Mesendoderm (in vitro differentiated cells): ENCODE measurements around the gene ENSA.

Source experiments
- DNase-seq: peaks from one replicate; pipeline ENCODE4 v3.0.0; 2013
- H2AK5ac ChIP-seq: 2 replicates; pipeline ENCODE4 v1.6.1; 2013; ENCODE audit warnings: low read length, inconsistent platforms
- H2BK120ac ChIP-seq: 2 replicates; pipeline ENCODE4 v1.6.1; 2013; ENCODE audit warnings: low read depth, mild to moderate bottlenecking, low read length, moderate library complexity, mixed read lengths
- H2BK15ac ChIP-seq: replicated peaks from 2 replicates; pipeline ENCODE4 v1.6.1; 2013; ENCODE audit warnings: low read depth, mild to moderate bottlenecking, moderate library complexity
- H2BK5ac ChIP-seq: 2 replicates; pipeline ENCODE4 v1.6.1; 2013; ENCODE audit warnings: low read length, inconsistent platforms
- H3K18ac ChIP-seq: 2 replicates; pipeline ENCODE4 v1.6.1; 2013; ENCODE audit warnings: mild to moderate bottlenecking, low read length, mixed read lengths
- H3K23ac ChIP-seq: one replicate; pipeline ENCODE4 v1.6.1; 2013; ENCODE audit warnings: low read length
- H3K27ac ChIP-seq: 2 replicates; pipeline ENCODE4 v1.5.1; 2013; ENCODE audit warnings: low read depth, mild to moderate bottlenecking, inconsistent platforms, low read length, moderate library complexity
- H3K27me3 ChIP-seq: 2 replicates; pipeline ENCODE4 v1.6.1; 2013; ENCODE audit warnings: low read length, control low read depth, mild to moderate bottlenecking, inconsistent platforms; ENCODE audit not compliant: insufficient read depth, poor library complexity
- H3K36me3 ChIP-seq: 2 replicates; pipeline ENCODE4 v1.6.1; 2013; ENCODE audit warnings: low read length, inconsistent platforms; ENCODE audit not compliant: control insufficient read depth, insufficient read depth
- H3K4ac ChIP-seq: one replicate; pipeline ENCODE4 v1.6.1; 2013; ENCODE audit warnings: low read depth, mild to moderate bottlenecking, low read length, moderate library complexity
- H3K4me1 ChIP-seq: 2 replicates; pipeline ENCODE4 v1.6.1; 2013; ENCODE audit warnings: low read depth, low read length, inconsistent platforms; ENCODE audit not compliant: control insufficient read depth
- H3K4me2 ChIP-seq: 2 replicates; pipeline ENCODE4 v1.6.1; 2013; ENCODE audit warnings: low read length
- H3K4me3 ChIP-seq: 2 replicates; pipeline ENCODE4 v1.5.1; 2013; ENCODE audit warnings: mild to moderate bottlenecking, low read length
- H3K56ac ChIP-seq: one replicate; pipeline ENCODE4 v1.6.1; 2013; ENCODE audit warnings: low read length
- H3K79me1 ChIP-seq: 2 replicates; pipeline ENCODE4 v1.6.1; 2013; ENCODE audit warnings: low read length, inconsistent platforms
- H3K79me2 ChIP-seq: 2 replicates; pipeline ENCODE4 v1.6.1; 2013; ENCODE audit warnings: mild to moderate bottlenecking, low read length; ENCODE audit not compliant: control insufficient read depth, insufficient read depth
- H3K9ac ChIP-seq: 2 replicates; pipeline ENCODE4 v1.6.1; 2013; ENCODE audit warnings: low read length, inconsistent platforms
- H4K5ac ChIP-seq: one replicate; pipeline ENCODE4 v1.6.1; 2013; ENCODE audit warnings: low read length
- H4K8ac ChIP-seq: one replicate; pipeline ENCODE4 v1.6.1; 2013; ENCODE audit warnings: low read depth, mild to moderate bottlenecking, control low read depth, low read length, moderate library complexity
- WGBS: extraction: QIAGEN DNeasy Blood & Tissue Kit; methylation state at CpG from one replicate; pipeline ENCODE4 v1.1.7; 2013; ENCODE audit warnings: low lambda C conversion rate, missing lambda C conversion rate; ENCODE audit not compliant: insufficient coverage; ENCODE audit errors: extremely low coverage; 5-methylcytosine and 5-hydroxymethylcytosine counted together

ENSA gene

DNA sequence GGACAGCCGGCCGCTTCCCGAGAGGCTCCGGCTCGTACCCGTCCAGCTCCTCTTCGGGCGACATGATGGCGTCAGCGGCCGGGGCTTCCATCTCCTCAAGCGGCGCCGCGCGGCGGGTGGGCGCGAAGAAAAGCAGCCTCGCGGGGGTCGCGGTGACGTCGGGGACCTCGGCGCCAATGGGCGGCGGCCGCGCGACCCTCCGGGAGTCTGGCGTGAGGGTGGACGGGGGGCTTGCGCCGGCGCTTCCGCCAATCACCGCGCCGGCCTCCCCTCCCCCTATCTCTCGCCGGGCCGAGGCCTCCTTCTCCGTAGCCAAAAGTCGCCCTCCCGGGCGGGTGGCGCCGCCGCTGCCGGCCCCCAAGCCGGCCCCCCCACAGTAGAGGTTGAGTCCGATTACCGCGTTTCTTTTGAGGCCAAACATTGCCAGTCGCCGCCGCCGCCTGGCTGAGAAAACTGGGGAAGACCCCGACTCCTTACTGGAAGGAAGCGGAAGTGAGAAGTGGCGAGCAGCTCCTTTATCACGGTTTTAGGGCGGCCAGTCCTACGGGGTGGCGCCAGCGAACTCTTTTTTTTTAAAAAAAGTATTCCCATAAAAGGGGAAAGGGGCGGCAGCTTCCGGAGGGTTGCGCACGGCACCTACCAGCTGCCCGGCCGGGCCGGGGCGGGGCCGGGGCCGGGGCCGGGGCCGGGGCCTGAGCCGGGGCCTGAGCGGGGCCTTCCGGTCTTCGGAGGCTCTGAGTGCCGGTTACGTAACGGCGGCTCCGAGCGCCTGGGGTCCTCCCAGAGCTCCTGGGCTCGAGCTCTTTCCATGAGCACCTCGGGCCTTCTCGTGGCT lies 50.1 kb downstream of the ENSA start, which contains the start of gene MCL1:
TSS of gene MCL1 (minus strand) at position 501 of the 835 bp plus-strand sequence. CDS start at position 421, 80 bp downstream.
- H3K56ac ChIP-seq, result peak within 1 kb of the TSS; percentile 100
- H4K8ac ChIP-seq, result peak within 1 kb of the TSS; percentile 97
- H3K4ac ChIP-seq, result peak within 1 kb of the TSS; percentile 99
- H2AK5ac ChIP-seq, result peak within 1 kb of the TSS; percentile 95
- H3K18ac ChIP-seq, result peak within 1 kb of the TSS; percentile 99
- DNase-seq, result peak; percentile 99
- peak within 1 kb of the TSS; percentile 12 for H2BK15ac ChIP-seq
- peak within 1 kb of the TSS; percentile 100 for H3K27ac ChIP-seq
- peak within 1 kb of the TSS; percentile 100 for H3K23ac ChIP-seq
- H2BK5ac ChIP-seq, result peak within 1 kb of the TSS; percentile 99
- WGBS, result no CpG with 5 or more reads among the region's 94 CpGs
- H2BK120ac ChIP-seq, result peak within 1 kb of the TSS; percentile 74
- peaks cover 2% of the 10 kb centered on the region for H3K79me1 ChIP-seq
- H3K36me3 ChIP-seq, result peaks cover 11% of the 10 kb centered on the region
- H3K79me2 ChIP-seq, result peaks cover 46% of the 10 kb centered on the region
- H3K4me3 ChIP-seq, result peak within 1 kb of the TSS; percentile 100
- H3K27me3 ChIP-seq, result no peaks in the 10 kb centered on the region
- peak within 1 kb of the TSS; percentile 0 for H4K5ac ChIP-seq
- H3K4me2 ChIP-seq, result peak within 1 kb of the TSS; percentile 73
- peaks cover 4% of the 10 kb centered on the region for H3K4me1 ChIP-seq
- peak within 1 kb of the TSS; percentile 100 for H3K9ac ChIP-seq

DNA sequence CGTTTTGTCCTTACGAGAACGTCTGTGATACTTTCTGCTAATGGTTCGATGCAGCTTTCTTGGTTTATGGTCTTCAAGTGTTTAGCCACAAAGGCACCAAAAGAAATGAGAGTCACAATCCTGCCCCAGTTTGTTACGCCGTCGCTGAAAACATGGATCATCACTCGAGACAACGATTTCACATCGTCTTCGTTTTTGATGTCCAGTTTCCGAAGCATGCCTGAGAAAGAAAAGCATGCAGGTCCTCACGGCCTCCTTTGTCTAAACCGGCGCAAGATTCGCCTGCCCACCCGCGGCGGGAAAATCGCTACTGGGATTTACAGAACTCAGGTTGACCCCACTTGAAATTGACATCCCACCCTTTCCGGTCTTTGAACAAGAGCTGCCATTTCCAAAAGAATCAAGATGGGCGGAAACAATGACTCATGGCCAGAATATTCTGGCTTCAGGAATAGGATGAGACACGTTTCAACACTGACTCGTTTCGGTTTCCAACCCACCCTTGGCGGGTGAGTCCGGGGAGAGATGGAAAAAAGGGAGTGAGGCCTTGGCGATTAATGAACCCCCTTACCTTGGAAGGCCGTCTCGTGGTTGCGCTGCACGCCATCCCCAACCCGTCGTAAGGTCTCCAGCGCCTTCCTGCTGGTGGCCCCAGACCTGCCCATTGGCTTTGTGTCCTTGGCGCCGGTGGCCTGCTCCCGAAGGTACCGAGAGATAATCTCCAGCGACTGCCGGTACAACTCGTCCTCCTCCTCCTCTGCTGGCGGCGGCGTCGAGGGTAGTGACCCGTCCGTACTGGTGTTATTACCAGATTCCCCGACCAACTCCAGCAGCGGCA lies 50.9 kb downstream of the ENSA start:
- H4K5ac ChIP-seq, result no peak overlapping the region
- peaks cover 2% of the 10 kb centered on the region for H3K79me1 ChIP-seq
- DNase-seq, result peak; percentile 88
- no peak overlapping the region for H4K8ac ChIP-seq
- H2AK5ac ChIP-seq, result peak overlapping the region; percentile 95
- peak overlapping the region; percentile 99 for H3K18ac ChIP-seq
- H3K23ac ChIP-seq, result peak overlapping the region; percentile 100
- H3K4ac ChIP-seq, result peak overlapping the region; percentile 99
- H2BK120ac ChIP-seq, result no peak overlapping the region
- H3K56ac ChIP-seq, result peak overlapping the region; percentile 100
- peak overlapping the region; percentile 99 for H2BK5ac ChIP-seq
- H3K4me3 ChIP-seq, result peak overlapping the region; percentile 100
- H3K79me2 ChIP-seq, result peaks cover 51% of the 10 kb centered on the region
- H3K27me3 ChIP-seq, result no peaks in the 10 kb centered on the region
- peak overlapping the region; percentile 100 for H3K27ac ChIP-seq
- no peak overlapping the region for H2BK15ac ChIP-seq
- H3K4me2 ChIP-seq, result peak overlapping the region; percentile 64
- H3K9ac ChIP-seq, result peak overlapping the region; percentile 100
- peaks cover 11% of the 10 kb centered on the region for H3K36me3 ChIP-seq
- no CpG with 5 or more reads among the region's 50 CpGs for WGBS
- peaks cover 4% of the 10 kb centered on the region for H3K4me1 ChIP-seq

DNA sequence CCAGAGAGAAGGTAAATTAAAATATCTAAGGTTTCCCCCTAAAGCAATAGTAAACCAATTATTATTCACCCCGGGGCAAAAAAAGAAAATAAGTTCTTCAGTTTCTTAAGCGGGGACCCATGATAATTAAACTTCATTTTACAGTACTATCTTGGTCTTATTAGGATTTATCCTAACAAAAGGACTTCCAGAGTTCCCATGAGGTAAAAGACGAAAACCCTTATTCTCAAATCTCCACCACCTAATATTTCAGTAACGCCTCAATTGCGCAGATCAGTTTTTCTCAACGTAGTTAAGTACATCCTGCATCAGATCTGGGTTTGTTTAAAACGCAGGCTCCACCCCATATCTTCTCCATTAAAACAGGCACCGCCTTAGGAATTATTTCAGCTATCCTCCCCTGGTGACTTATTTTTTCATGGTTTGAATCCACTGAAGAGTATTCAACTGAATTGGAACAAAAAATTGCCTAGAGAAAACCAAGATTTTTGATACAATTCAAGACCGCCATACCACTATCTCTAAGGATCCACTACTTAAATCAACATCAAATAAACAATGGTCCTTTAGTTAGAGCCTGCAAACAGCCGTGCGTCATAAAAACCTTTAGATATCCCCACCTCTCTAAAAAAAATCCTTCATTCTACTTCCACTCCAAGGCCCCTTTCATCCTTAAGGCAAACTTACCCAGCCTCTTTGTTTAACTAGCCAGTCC lies 51.7 kb downstream of the ENSA start:
- Histone ChIP-seq H3K4me1 (peaks cover 4% of the 10 kb centered on the region), H3K4me3 (peak overlapping the region; percentile 100), H3K18ac (peak overlapping the region; percentile 99), H4K8ac (no peak overlapping the region), H2BK5ac (peak overlapping the region; percentile 99), H3K23ac (peak overlapping the region; percentile 97), H3K4ac (peak overlapping the region; percentile 99), H3K36me3 (peaks cover 13% of the 10 kb centered on the region), H4K5ac (no peak overlapping the region), H3K27me3 (no peaks in the 10 kb centered on the region), H2AK5ac (peak overlapping the region; percentile 83), H3K27ac (peak overlapping the region; percentile 100), H2BK15ac (no peak overlapping the region), H3K56ac (peak overlapping the region; percentile 100), H2BK120ac (no peak overlapping the region), H3K4me2 (peak overlapping the region; percentile 64), H3K79me2 (peaks cover 59% of the 10 kb centered on the region), H3K9ac (peak overlapping the region; percentile 100), H3K79me1 (peaks cover 5% of the 10 kb centered on the region)
- no CpG with 5 or more reads among the region's 11 CpGs for WGBS
- DNase-seq, result no peak

DNA sequence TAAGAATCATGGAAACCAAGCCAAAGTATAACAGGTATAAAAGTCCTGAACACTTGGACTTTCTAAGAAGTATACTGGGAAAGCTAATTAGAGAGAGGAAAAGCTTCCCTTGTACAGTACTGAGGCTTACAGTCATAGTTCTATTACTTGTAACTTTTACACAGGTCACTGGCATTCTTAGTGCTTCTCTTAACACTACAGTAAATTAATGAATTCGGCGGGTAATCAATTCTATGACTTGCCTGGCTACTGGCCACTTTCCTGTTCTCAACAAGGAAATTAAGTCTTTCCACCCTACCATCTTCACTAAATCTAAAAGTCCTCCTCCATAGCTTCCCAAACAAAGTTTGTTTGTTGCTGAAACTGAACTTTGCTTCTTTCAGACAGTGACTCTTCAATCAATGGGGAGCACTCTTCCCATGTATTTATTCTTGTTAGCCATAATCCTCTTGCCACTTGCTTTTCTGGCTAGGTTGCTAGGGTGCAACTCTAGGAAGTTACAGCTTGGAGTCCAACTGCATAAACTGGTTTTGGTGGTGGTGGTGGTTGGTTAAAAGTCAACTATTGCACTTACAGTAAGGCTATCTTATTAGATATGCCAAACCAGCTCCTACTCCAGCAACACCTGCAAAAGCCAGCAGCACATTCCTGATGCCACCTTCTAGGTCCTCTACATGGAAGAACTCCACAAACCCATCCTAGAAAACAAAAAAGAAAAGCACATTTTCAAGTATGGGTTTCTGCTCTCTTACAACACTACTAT lies 52.4 kb downstream of the ENSA start:
- no peak overlapping the region for H2AK5ac ChIP-seq
- no CpG with 5 or more reads among the region's 2 CpGs for WGBS
- H3K27ac ChIP-seq, result no peak overlapping the region

DNA sequence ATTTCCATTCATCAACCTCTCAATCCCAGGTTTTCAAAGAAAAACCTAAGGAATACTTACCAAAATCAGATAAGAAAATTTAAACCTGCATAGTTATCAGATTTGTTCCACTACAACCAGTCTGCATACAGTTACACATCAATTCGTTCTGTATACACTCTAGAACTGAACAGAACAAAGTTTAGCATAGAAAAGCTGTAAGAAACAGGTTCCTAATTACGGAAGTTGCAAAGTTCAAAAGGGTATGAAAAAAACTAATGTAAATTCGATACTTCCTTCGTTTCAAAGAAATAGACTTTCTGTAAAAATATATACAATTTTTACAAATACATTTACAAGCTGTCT lies 53.1 kb downstream of the ENSA start:
- no CpG with 5 or more reads among the region's 4 CpGs for WGBS

More for the DNA sequence above, 52.4 kb downstream of the ENSA start:
- H3K79me2 ChIP-seq, result peaks cover 61% of the 10 kb centered on the region
- H3K27me3 ChIP-seq, result no peaks in the 10 kb centered on the region
- no peak overlapping the region for H3K4ac ChIP-seq
- H3K36me3 ChIP-seq, result peaks cover 13% of the 10 kb centered on the region
- H2BK120ac ChIP-seq, result no peak overlapping the region
- no peak overlapping the region for H2BK5ac ChIP-seq
- no peak overlapping the region for H4K8ac ChIP-seq
- H3K9ac ChIP-seq, result peak overlapping the region; percentile 100
- H3K4me1 ChIP-seq, result peaks cover 4% of the 10 kb centered on the region
- H4K5ac ChIP-seq, result no peak overlapping the region
- H3K4me2 ChIP-seq, result peak overlapping the region; percentile 80
- H3K79me1 ChIP-seq, result peaks cover 5% of the 10 kb centered on the region
- no peak overlapping the region for H3K18ac ChIP-seq
- peak overlapping the region; percentile 100 for H3K4me3 ChIP-seq
- H3K56ac ChIP-seq, result peak overlapping the region; percentile 82
- H3K23ac ChIP-seq, result no peak overlapping the region
- no peak for DNase-seq
- no peak overlapping the region for H2BK15ac ChIP-seq

More for the DNA sequence above, 53.1 kb downstream of the ENSA start:
- H3K4ac ChIP-seq, result no peak overlapping the region
- H3K79me2 ChIP-seq, result peaks cover 62% of the 10 kb centered on the region
- peaks cover 5% of the 10 kb centered on the region for H3K79me1 ChIP-seq
- H3K18ac ChIP-seq, result no peak overlapping the region
- H3K4me2 ChIP-seq, result peak overlapping the region; percentile 5
- no peak overlapping the region for H3K9ac ChIP-seq
- H4K8ac ChIP-seq, result no peak overlapping the region
- no peak overlapping the region for H4K5ac ChIP-seq
- H3K27ac ChIP-seq, result no peak overlapping the region
- no peak overlapping the region for H3K23ac ChIP-seq
- no peak overlapping the region for H3K56ac ChIP-seq
- no peak overlapping the region for H2BK120ac ChIP-seq
- no peak overlapping the region for H2BK15ac ChIP-seq
- no peak overlapping the region for H2BK5ac ChIP-seq
- H2AK5ac ChIP-seq, result no peak overlapping the region
- no peak for DNase-seq
- H3K36me3 ChIP-seq, result peaks cover 13% of the 10 kb centered on the region
- no peak overlapping the region for H3K4me3 ChIP-seq
- H3K27me3 ChIP-seq, result no peaks in the 10 kb centered on the region
- peaks cover 4% of the 10 kb centered on the region for H3K4me1 ChIP-seq
